ENCODE results near the gene CAPN14.

DNA sequence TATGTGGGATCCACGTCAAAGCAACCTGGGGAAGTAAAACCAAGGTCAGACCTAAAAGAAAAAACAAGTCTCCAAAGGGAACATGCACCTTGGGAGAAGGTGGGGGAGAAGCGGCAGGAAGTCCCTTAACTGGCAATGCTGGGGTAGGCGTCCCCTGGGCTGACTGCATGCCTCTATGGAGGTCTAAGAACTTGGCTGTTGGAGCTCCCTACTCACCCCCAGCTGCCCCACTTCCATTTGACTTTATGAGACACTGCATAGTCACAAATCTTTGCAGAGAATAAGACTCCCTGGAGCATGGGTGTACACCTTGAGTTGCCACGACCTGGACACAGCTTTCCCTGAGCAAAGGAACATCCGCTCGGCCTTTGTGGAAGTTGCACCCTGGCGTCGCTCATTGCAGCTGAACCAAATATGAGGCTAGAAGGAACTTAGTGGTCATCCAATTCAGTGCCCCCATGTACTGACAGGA, 2.8 kb downstream of the CAPN14 start:
- TF ChIP-seq, protein P1, sequence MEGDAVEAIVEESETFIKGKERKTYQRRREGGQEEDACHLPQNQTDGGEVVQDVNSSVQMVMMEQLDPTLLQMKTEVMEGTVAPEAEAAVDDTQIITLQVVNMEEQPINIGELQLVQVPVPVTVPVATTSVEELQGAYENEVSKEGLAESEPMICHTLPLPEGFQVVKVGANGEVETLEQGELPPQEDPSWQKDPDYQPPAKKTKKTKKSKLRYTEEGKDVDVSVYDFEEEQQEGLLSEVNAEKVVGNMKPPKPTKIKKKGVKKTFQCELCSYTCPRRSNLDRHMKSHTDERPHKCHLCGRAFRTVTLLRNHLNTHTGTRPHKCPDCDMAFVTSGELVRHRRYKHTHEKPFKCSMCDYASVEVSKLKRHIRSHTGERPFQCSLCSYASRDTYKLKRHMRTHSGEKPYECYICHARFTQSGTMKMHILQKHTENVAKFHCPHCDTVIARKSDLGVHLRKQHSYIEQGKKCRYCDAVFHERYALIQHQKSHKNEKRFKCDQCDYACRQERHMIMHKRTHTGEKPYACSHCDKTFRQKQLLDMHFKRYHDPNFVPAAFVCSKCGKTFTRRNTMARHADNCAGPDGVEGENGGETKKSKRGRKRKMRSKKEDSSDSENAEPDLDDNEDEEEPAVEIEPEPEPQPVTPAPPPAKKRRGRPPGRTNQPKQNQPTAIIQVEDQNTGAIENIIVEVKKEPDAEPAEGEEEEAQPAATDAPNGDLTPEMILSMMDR (IDR thresholded peaks at IDR 0.05): no peak
- TF ChIP-seq POLR2A (IDR thresholded peaks at IDR 0.05): no peak

Data from uterus (tissue), 2 donors.